Neural cell (in vitro differentiated cells): Measurements from ENCODE around the gene ANKRD35. TPM values are rescaled to one million over a fixed set of nuclear protein-coding genes. Genes with fewer than 3 reads are reported as not detected.

Source experiments
- H2AFZ ChIP-seq: fragments of 200-600, 300-800 bp; sonication (generic), shearing (Covaris generic); 2 replicates; pipeline ENCODE4 v1.6.0; 2014; ENCODE audit warnings: low read depth, mild to moderate bottlenecking, antibody characterized with exemption, low read length, moderate library complexity
- H3F3A ChIP-seq: fragments of 200-600 bp; shearing (Covaris generic); 2 replicates; pipeline ENCODE4 v1.6.1; 2016; ENCODE audit warnings: mild to moderate bottlenecking, moderate library complexity, mixed read lengths, antibody characterized with exemption, low read length; ENCODE audit not compliant: insufficient read depth, poor library complexity, severe bottlenecking
- H3K27ac ChIP-seq: fragments of 200-600, 300-800 bp; sonication (generic), shearing (Covaris generic); 2 replicates; pipeline ENCODE4 v1.5.1; 2014; ENCODE audit warnings: mild to moderate bottlenecking, low read length, moderate library complexity
- H3K27me3 ChIP-seq: fragments of 300-800, 200-600 bp; sonication (generic), shearing (Covaris generic); 2 replicates; pipeline ENCODE4 v1.6.0; 2014; ENCODE audit warnings: mild to moderate bottlenecking, low read depth, low read length, moderate library complexity; ENCODE audit not compliant: insufficient read depth
- H3K36me3 ChIP-seq: fragments of 300-800, 200-600 bp; sonication (generic), shearing (Covaris generic); 2 replicates; pipeline ENCODE4 v1.5.1; 2014; ENCODE audit warnings: mild to moderate bottlenecking, antibody characterized with exemption, low read length, moderate library complexity; ENCODE audit not compliant: insufficient read depth
- H3K4me2 ChIP-seq: fragments of 300-800, 200-600 bp; sonication (generic), shearing (Covaris generic); 2 replicates; pipeline ENCODE4 v1.6.0; 2014; ENCODE audit warnings: mild to moderate bottlenecking, low read length
- H3K4me3 ChIP-seq: fragments of 300-800, 200-600 bp; sonication (generic), shearing (Covaris generic); 2 replicates; pipeline ENCODE4 v1.5.1; 2014; ENCODE audit warnings: mild to moderate bottlenecking, low read length, moderate library complexity
- H3K79me2 ChIP-seq: fragments of 200-600 bp; shearing (Covaris generic); replicated peaks from 2 replicates; pipeline ENCODE4 v1.6.0; 2014; ENCODE audit warnings: mild to moderate bottlenecking, low read length, moderate library complexity; ENCODE audit not compliant: insufficient read depth
- H3K9ac ChIP-seq: fragments of 300-800, 200-600 bp; sonication (generic), shearing (Covaris generic); 2 replicates; pipeline ENCODE4 v1.6.1; 2016; ENCODE audit warnings: mild to moderate bottlenecking, low read length, mixed read lengths
- H3K9me2 ChIP-seq: fragments of 200-600 bp; shearing (Covaris generic); 2 replicates; pipeline ENCODE4 v1.6.1; 2016; ENCODE audit warnings: mild to moderate bottlenecking, low read length, mixed read lengths; ENCODE audit not compliant: insufficient read depth
- H3K9me3 ChIP-seq: fragments of 200-600, 300-800 bp; sonication (generic), shearing (Covaris generic); 2 replicates; pipeline ENCODE4 v1.6.1; 2016; ENCODE audit warnings: mild to moderate bottlenecking, mixed run types, low read length, moderate library complexity, mixed read lengths
- H4K20me1 ChIP-seq: fragments of 200-600 bp; shearing (Covaris generic); 2 replicates; pipeline ENCODE4 v1.6.1; 2016; ENCODE audit warnings: mild to moderate bottlenecking, mixed run types; ENCODE audit not compliant: insufficient read depth
- CTCF ChIP-seq: fragments of 450-650 bp; IDR thresholded peaks from 2 replicates; pipeline ENCODE4 v1.5.1; 2014; ENCODE audit warnings: antibody characterized with exemption, mild to moderate bottlenecking, moderate library complexity; ENCODE audit not compliant: poor library complexity, severe bottlenecking
- EP300 ChIP-seq: fragments of 450-650 bp; conservative IDR thresholded peaks from 2 replicates; pipeline ENCODE4 v1.6.1; 2014; ENCODE audit warnings: antibody characterized with exemption, mild to moderate bottlenecking, moderate library complexity; ENCODE audit not compliant: poor library complexity, severe bottlenecking
- EZH2 ChIP-seq: fragments of 200-600, 300-800 bp; shearing (Covaris generic), sonication (generic); IDR thresholded peaks from 2 replicates; pipeline ENCODE4 v1.6.1; 2014; ENCODE audit warnings: antibody characterized with exemption, low read length, borderline replicate concordance, mild to moderate bottlenecking; ENCODE audit not compliant: insufficient read depth, poor library complexity, severe bottlenecking
- MXI1 ChIP-seq: fragments of 450-650 bp; conservative IDR thresholded peaks from 2 replicates; pipeline ENCODE4 v1.6.1; 2014; ENCODE audit warnings: antibody characterized with exemption, mild to moderate bottlenecking; ENCODE audit not compliant: poor library complexity, severe bottlenecking
- POLR2AphosphoS5 ChIP-seq: IDR thresholded peaks from 2 replicates; pipeline ENCODE4 v1.6.1; 2012
- RAD21 ChIP-seq: fragments of 450-650 bp; conservative IDR thresholded peaks from 2 replicates; pipeline ENCODE4 v1.6.1; 2014; ENCODE audit warnings: antibody characterized with exemption, mild to moderate bottlenecking, moderate library complexity
- REST ChIP-seq: IDR thresholded peaks from 2 replicates; pipeline ENCODE4 v1.6.1; 2012; ENCODE audit warnings: borderline replicate concordance
- SMC3 ChIP-seq: fragments of 450-650 bp; conservative IDR thresholded peaks from 2 replicates; pipeline ENCODE4 v1.6.1; 2014; ENCODE audit warnings: antibody characterized with exemption, mild to moderate bottlenecking, moderate library complexity; ENCODE audit not compliant: poor library complexity
- TAF1 ChIP-seq: IDR thresholded peaks from 2 replicates; pipeline ENCODE4 v1.6.1; 2012; ENCODE audit warnings: low read depth
- polyA plus RNA-seq: library from polyadenylated mRNA; depleted of rRNA; stranded (reverse); fragments of >200 nt; gene quantifications from 2 replicates; pipeline ENCODE4 v1.2.3, GENCODE V29; 2014

Gene ANKRD35
- polyA plus RNA-seq, 1 donor from 2014 or later, result not detected

GRCh38 chr1:145916745-145917144, 31.1 kb upstream of the ANKRD35 start:
- Histone ChIP-seq H3K4me3 (no peak overlapping the region), H3F3A (no peaks in the 10 kb centered on the region), H3K79me2 (no peaks in the 10 kb centered on the region), H4K20me1 (no peaks in the 10 kb centered on the region), H3K36me3 (no peaks in the 10 kb centered on the region), H3K9ac (no peak overlapping the region), H2AFZ (no peak overlapping the region), H3K27me3 (no peaks in the 10 kb centered on the region), H3K4me2 (no peak overlapping the region), H3K9me3 (no peaks in the 10 kb centered on the region), H3K9me2 (no peaks in the 10 kb centered on the region), H3K27ac (no peak overlapping the region)
- TF ChIP-seq MXI1 (no peak), POLR2AphosphoS5 (no peak), RAD21 (no peak), TAF1 (no peak), EP300 (no peak), CTCF (no peak), REST (no peak), EZH2 (no peak), SMC3 (no peak)

GRCh38 chr1:145912128-145912641, 26.5 kb upstream of the ANKRD35 start:
- Histone ChIP-seq H3K36me3 (no peaks in the 10 kb centered on the region), H3K4me3 (no peak overlapping the region)

More at GRCh38 chr1:145912128-145912641, 26.5 kb upstream of the ANKRD35 start:
- Histone ChIP-seq H3K27ac (no peak overlapping the region), H3K27me3 (no peaks in the 10 kb centered on the region), H4K20me1 (no peaks in the 10 kb centered on the region), H3F3A (no peaks in the 10 kb centered on the region), H2AFZ (no peak overlapping the region), H3K9me2 (no peaks in the 10 kb centered on the region), H3K9ac (no peak overlapping the region), H3K79me2 (no peaks in the 10 kb centered on the region), H3K4me2 (no peak overlapping the region), H3K9me3 (no peaks in the 10 kb centered on the region)
- no peak for TF ChIP-seq EZH2
- no peak for TF ChIP-seq REST
- no peak for TF ChIP-seq TAF1
- TF ChIP-seq SMC3, result no peak
- TF ChIP-seq MXI1, result no peak
- TF ChIP-seq CTCF, result no peak
- no peak for TF ChIP-seq POLR2AphosphoS5
- no peak for TF ChIP-seq EP300
